Measurements from ENCODE around the gene VTI1A. TPM values are rescaled to one million over a fixed set of nuclear protein-coding genes. Genes with fewer than 3 reads are reported as not detected.

VTI1A gene
- total RNA-seq, 1 experiment from 2014 or later = 61.7 TPM

DNA sequence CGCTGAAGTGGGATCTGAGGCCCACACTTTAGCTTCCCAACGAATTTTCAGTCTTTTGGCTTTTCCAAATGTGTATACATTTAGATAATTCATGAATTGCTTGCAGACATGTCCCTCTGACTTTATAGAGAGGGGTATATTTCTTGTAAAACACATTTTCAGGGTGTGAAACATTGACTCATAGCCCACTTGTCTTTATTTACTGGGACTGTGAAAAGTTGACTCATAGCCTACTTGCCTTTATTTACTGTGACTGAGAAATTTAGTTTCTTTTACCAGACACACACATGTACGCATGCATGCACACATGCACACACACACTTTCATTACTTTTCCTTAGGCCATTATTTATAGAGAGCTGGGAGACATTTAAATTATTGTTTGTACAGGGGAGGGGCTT, 79.1 kb downstream of the VTI1A start:
- Histone ChIP-seq H3K9me2 (replicated peaks; ENCODE audit: insufficient read depth, low read length) (no peaks in the 10 kb centered on the region), H3K36me3 (ENCODE audit: insufficient read depth, low read length) (no peaks in the 10 kb centered on the region), H4K20me1 (ENCODE audit: insufficient read depth, low read depth, low read length) (no peaks in the 10 kb centered on the region), H3K4me3 (ENCODE audit: low read length) (no peak overlapping the region), H2AFZ (ENCODE audit: low read length) (no peak overlapping the region), H3K27me3 (ENCODE audit: low read length) (no peaks in the 10 kb centered on the region), H3K27ac (ENCODE audit: low read length) (no peak overlapping the region), H3K79me2 (ENCODE audit: low read length) (peaks cover 15% of the 10 kb centered on the region), H3K4me1 (ENCODE audit: low read length) (no peaks in the 10 kb centered on the region), H3K4me2 (ENCODE audit: low read depth, low read length, poor library complexity, severe bottlenecking) (no peak overlapping the region), H3K9ac (ENCODE audit: low read length) (no peak overlapping the region), H3K9me3 (ENCODE audit: low read length) (no peaks in the 10 kb centered on the region)
- DNase-seq = no peak

DNA sequence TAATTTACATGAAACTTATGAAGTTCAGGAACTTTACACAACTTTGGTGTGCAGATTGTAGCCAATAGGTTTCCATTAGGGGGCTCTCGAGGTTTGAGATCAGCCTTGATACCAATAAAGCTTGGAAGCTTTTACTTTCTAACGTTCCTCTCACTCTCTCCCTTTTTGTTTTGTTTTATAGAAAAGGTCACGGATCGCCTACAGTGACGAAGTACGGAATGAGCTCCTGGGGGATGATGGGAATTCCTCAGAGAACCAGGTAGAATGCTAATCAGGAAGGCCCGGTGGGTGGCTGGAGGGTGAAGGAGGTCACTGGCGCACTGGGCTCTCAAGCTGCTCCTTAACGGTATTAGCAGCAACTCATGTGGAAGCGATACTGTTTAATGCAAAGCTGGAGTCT, 79.9 kb downstream of the VTI1A start:
- no peak for DNase-seq
- Histone ChIP-seq H3K36me3 (ENCODE audit: insufficient read depth, low read length) (no peaks in the 10 kb centered on the region), H3K79me2 (ENCODE audit: low read length) (peaks cover 15% of the 10 kb centered on the region), H3K4me1 (ENCODE audit: low read length) (peaks cover 7% of the 10 kb centered on the region), H3K4me3 (ENCODE audit: low read length) (no peak overlapping the region), H2AFZ (ENCODE audit: low read length) (no peak overlapping the region), H3K27me3 (ENCODE audit: low read length) (no peaks in the 10 kb centered on the region), H3K9me2 (replicated peaks; ENCODE audit: insufficient read depth, low read length) (no peaks in the 10 kb centered on the region), H3K4me2 (ENCODE audit: low read depth, low read length, poor library complexity, severe bottlenecking) (no peak overlapping the region), H3K27ac (ENCODE audit: low read length) (no peak overlapping the region), H4K20me1 (ENCODE audit: insufficient read depth, low read depth, low read length) (no peaks in the 10 kb centered on the region), H3K9me3 (ENCODE audit: low read length) (no peaks in the 10 kb centered on the region), H3K9ac (ENCODE audit: low read length) (no peak overlapping the region)

DNA sequence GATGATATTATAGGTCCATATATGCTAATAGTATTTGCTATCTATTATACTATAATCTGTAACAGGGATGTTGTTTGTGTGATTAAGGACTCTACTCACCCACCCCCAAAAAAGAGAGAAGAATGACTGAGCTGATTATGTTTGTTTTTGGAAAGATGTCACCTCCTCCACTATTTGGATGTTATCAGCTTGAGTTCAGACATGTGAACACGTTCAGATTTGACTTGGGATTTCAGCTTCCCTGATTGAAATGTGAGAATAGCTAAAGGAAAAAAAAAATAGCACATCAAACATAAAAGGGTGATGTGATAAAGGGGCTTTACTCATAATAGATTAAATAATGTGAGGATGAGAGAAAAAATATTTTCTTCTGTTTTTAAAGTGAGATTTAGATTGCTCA, 81.2 kb downstream of the VTI1A start:
- Histone ChIP-seq H3K36me3 (ENCODE audit: insufficient read depth, low read length) (no peaks in the 10 kb centered on the region), H2AFZ (ENCODE audit: low read length) (no peak overlapping the region), H3K9ac (ENCODE audit: low read length) (no peak overlapping the region), H3K4me2 (ENCODE audit: low read depth, low read length, poor library complexity, severe bottlenecking) (no peak overlapping the region), H3K79me2 (ENCODE audit: low read length) (peaks cover 5% of the 10 kb centered on the region; the same call in 1 of the 2 replicates), H3K9me2 (replicated peaks; ENCODE audit: insufficient read depth, low read length) (no peaks in the 10 kb centered on the region), H3K27me3 (ENCODE audit: low read length) (no peaks in the 10 kb centered on the region), H3K9me3 (ENCODE audit: low read length) (no peaks in the 10 kb centered on the region), H4K20me1 (ENCODE audit: insufficient read depth, low read depth, low read length) (no peaks in the 10 kb centered on the region), H3K4me3 (ENCODE audit: low read length) (no peak overlapping the region), H3K27ac (ENCODE audit: low read length) (no peak overlapping the region), H3K4me1 (ENCODE audit: low read length) (peaks cover 20% of the 10 kb centered on the region)
- no peak for DNase-seq

DNA sequence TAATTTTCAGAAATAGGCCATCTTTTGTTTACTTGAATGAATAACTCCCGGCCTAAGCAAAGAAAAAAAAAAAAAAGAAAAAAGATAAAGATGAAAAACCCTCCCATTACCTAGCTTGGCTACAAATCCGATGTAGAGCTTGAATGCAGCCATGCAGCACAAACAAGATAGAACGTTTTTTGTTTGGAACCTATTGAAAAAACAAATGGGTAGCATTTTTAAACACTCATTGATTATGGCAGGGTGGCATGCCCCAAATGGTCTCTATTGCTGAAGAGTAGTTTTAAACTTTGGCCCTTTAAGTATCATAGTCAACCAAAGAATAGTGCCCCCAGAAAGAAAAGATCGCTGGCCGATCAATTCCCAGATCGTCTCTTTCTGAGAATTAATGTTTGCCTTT, 84.4 kb downstream of the VTI1A start:
- Histone ChIP-seq H3K9ac (ENCODE audit: low read length) (peak overlapping the region; percentile 57), H3K79me2 (ENCODE audit: low read length) (no peaks in the 10 kb centered on the region), H3K36me3 (ENCODE audit: insufficient read depth, low read length) (no peaks in the 10 kb centered on the region), H3K4me2 (ENCODE audit: low read depth, low read length, poor library complexity, severe bottlenecking) (peak overlapping the region; percentile 93), H3K27ac (ENCODE audit: low read length) (peak overlapping the region; percentile 62), H3K4me1 (ENCODE audit: low read length) (peaks cover 46% of the 10 kb centered on the region), H3K9me3 (ENCODE audit: low read length) (no peaks in the 10 kb centered on the region), H2AFZ (ENCODE audit: low read length) (no peak overlapping the region), H3K9me2 (replicated peaks; ENCODE audit: insufficient read depth, low read length) (no peaks in the 10 kb centered on the region), H3K27me3 (ENCODE audit: low read length) (no peaks in the 10 kb centered on the region), H3K4me3 (ENCODE audit: low read length) (peak overlapping the region; percentile 70), H4K20me1 (ENCODE audit: insufficient read depth, low read depth, low read length) (no peaks in the 10 kb centered on the region)
- DNase-seq = no peak

DNA sequence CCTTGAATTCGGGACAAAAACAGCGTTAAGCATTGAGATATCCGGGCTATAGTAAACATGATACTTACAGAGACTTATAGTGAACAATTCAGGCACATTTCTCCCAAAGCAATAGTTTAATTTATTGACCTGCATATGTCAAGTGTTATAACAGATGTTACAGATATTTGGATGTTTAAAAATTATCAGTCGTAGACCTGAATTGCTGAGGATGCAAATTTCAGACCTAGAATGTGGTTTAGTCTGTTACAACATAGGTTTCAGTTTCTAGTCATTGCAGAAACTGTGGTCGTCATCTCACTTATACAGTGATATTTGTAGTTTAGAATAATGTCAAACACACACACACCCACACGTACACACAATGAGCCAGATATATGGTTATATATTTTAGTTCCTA, 85.2 kb downstream of the VTI1A start:
- no peaks in the 10 kb centered on the region for H3K79me2 ChIP-seq (ENCODE audit: low read length)
- no peaks in the 10 kb centered on the region for H3K27me3 ChIP-seq (ENCODE audit: low read length)
- peak overlapping the region; percentile 93 for H3K4me2 ChIP-seq (ENCODE audit: low read depth, low read length, poor library complexity, severe bottlenecking)
- H3K9ac ChIP-seq (ENCODE audit: low read length) = peak overlapping the region; percentile 57
- peak overlapping the region; percentile 70 for H3K4me3 ChIP-seq (ENCODE audit: low read length)
- no peaks in the 10 kb centered on the region for H3K36me3 ChIP-seq (ENCODE audit: insufficient read depth, low read length)
- peaks cover 46% of the 10 kb centered on the region for H3K4me1 ChIP-seq (ENCODE audit: low read length)
- no peaks in the 10 kb centered on the region for H3K9me2 ChIP-seq (replicated peaks; ENCODE audit: insufficient read depth, low read length)
- peak overlapping the region; percentile 62 for H3K27ac ChIP-seq (ENCODE audit: low read length)
- peak; percentile 73 for DNase-seq
- H4K20me1 ChIP-seq (ENCODE audit: insufficient read depth, low read depth, low read length) = no peaks in the 10 kb centered on the region
- H3K9me3 ChIP-seq (ENCODE audit: low read length) = no peaks in the 10 kb centered on the region
- H2AFZ ChIP-seq (ENCODE audit: low read length) = peak overlapping the region; percentile 87

DNA sequence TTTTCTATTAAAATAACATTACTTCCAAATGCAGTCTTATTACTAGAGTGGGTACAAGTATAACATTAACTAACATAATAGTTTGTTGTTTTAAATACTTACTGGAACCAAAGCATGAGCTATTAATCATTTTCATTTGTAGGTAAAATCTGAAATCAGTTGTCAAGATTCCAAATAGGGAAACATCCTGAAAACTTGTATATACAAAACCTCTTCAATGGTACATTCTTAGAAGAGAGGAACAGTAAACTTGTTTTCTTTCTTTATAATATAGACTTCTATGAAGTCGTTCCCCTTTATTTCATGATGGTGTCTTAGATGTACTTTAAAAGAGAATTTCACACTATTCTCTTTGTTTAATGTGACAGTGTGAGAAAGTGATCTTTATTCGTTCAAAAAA, 85.9 kb downstream of the VTI1A start:
- Histone ChIP-seq H4K20me1 (ENCODE audit: insufficient read depth, low read depth, low read length) (no peaks in the 10 kb centered on the region), H3K36me3 (ENCODE audit: insufficient read depth, low read length) (no peaks in the 10 kb centered on the region), H3K4me2 (ENCODE audit: low read depth, low read length, poor library complexity, severe bottlenecking) (peak overlapping the region; percentile 93), H2AFZ (ENCODE audit: low read length) (no peak overlapping the region), H3K9ac (ENCODE audit: low read length) (peak overlapping the region; percentile 57; the same call in 1 of the 2 replicates), H3K79me2 (ENCODE audit: low read length) (no peaks in the 10 kb centered on the region), H3K27ac (ENCODE audit: low read length) (peak overlapping the region; percentile 62), H3K9me3 (ENCODE audit: low read length) (no peaks in the 10 kb centered on the region), H3K27me3 (ENCODE audit: low read length) (no peaks in the 10 kb centered on the region), H3K4me1 (ENCODE audit: low read length) (peaks cover 46% of the 10 kb centered on the region), H3K4me3 (ENCODE audit: low read length) (peak overlapping the region; percentile 70), H3K9me2 (replicated peaks; ENCODE audit: insufficient read depth, low read length) (no peaks in the 10 kb centered on the region)
- no peak for DNase-seq

DNA sequence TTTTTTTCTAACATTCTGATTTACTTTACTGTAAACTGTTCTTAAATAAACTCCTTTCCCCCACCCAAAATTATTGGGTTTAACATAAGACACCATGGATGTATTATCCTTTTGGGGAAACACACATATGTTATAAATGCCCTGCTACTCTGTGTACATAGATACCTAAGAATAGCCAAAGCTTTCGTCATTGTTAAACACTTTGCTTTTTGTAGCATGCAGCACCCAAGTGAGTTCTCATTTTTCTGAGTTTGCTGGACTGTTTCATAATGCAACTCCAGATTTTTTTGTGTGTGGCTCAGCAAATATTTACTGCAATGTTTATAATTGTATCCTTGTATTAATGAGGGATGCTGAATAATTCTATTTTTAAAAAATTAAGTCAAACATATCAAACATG, 86.9 kb downstream of the VTI1A start:
- no peak for DNase-seq
- Histone ChIP-seq H3K27ac (ENCODE audit: low read length) (peak overlapping the region; percentile 27; the same call in 1 of the 2 replicates), H3K9ac (ENCODE audit: low read length) (no peak overlapping the region), H3K27me3 (ENCODE audit: low read length) (no peaks in the 10 kb centered on the region), H4K20me1 (ENCODE audit: insufficient read depth, low read depth, low read length) (no peaks in the 10 kb centered on the region), H3K4me3 (ENCODE audit: low read length) (no peak overlapping the region), H3K9me2 (replicated peaks; ENCODE audit: insufficient read depth, low read length) (no peaks in the 10 kb centered on the region), H3K4me2 (ENCODE audit: low read depth, low read length, poor library complexity, severe bottlenecking) (peak overlapping the region; percentile 93), H2AFZ (ENCODE audit: low read length) (no peak overlapping the region), H3K4me1 (ENCODE audit: low read length) (peaks cover 46% of the 10 kb centered on the region), H3K36me3 (ENCODE audit: insufficient read depth, low read length) (no peaks in the 10 kb centered on the region), H3K9me3 (ENCODE audit: low read length) (no peaks in the 10 kb centered on the region), H3K79me2 (ENCODE audit: low read length) (no peaks in the 10 kb centered on the region)

DNA sequence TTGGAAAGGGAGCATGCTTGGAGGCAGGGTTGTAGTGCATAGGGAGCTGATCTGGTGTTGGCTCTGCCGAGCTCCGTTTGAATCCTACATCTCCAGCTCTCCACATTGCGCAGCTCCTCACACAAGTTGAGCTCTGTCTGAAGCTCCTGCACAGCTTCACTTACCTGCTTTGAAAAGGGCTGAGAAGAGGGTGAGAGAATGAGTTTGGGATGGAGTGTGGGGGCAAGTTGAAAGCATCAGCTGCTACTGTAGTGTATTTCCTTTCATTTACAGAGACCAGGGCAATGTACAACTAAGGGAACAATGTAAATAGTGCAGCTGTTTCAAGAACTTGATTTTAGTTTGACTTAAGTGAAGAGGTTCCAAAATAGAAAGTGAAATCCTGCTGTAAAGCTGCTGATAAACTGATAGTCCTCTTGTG, 88.5 kb downstream of the VTI1A start:
- no peaks in the 10 kb centered on the region for H3K9me3 ChIP-seq (ENCODE audit: low read length)
- no peaks in the 10 kb centered on the region for H3K27me3 ChIP-seq (ENCODE audit: low read length)
- H3K27ac ChIP-seq (ENCODE audit: low read length) = peak overlapping the region; percentile 21
- peak overlapping the region; percentile 31 for H3K4me2 ChIP-seq (ENCODE audit: low read depth, low read length, poor library complexity, severe bottlenecking)
- no peaks in the 10 kb centered on the region for H3K79me2 ChIP-seq (ENCODE audit: low read length)
- no peak overlapping the region for H2AFZ ChIP-seq (ENCODE audit: low read length)
- no peak overlapping the region for H3K4me3 ChIP-seq (ENCODE audit: low read length)
- peaks cover 47% of the 10 kb centered on the region for H3K4me1 ChIP-seq (ENCODE audit: low read length)
- no peaks in the 10 kb centered on the region for H3K9me2 ChIP-seq (replicated peaks; ENCODE audit: insufficient read depth, low read length)
- no peaks in the 10 kb centered on the region for H3K36me3 ChIP-seq (ENCODE audit: insufficient read depth, low read length)
- H3K9ac ChIP-seq (ENCODE audit: low read length) = peak overlapping the region; percentile 10; the same call in 1 of the 2 replicates
- H4K20me1 ChIP-seq (ENCODE audit: insufficient read depth, low read depth, low read length) = no peaks in the 10 kb centered on the region
- no peak for DNase-seq

DNA sequence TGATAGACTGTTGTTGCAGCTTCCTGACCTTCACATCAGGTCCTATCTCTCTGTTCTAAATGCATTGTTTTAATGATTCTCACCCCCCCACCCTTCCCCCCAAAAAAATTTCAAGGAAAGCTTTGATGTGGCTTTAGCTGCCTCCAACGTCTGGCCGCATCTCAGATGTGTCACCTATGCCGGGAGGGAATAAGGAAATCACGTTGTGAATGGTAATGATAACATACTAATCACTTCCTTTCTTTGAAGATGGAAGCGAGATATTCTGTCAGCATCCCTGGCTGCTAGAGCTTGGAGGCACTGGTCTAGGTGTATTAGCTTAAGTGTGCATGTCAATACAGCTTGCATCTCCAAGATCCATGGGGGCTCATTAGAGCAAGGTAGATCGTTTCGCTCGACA, 89.6 kb downstream of the VTI1A start:
- Histone ChIP-seq H3K79me2 (ENCODE audit: low read length) (no peaks in the 10 kb centered on the region), H3K27me3 (ENCODE audit: low read length) (no peaks in the 10 kb centered on the region), H3K36me3 (ENCODE audit: insufficient read depth, low read length) (no peaks in the 10 kb centered on the region), H2AFZ (ENCODE audit: low read length) (no peak overlapping the region), H3K4me1 (ENCODE audit: low read length) (peaks cover 49% of the 10 kb centered on the region), H4K20me1 (ENCODE audit: insufficient read depth, low read depth, low read length) (no peaks in the 10 kb centered on the region), H3K9me3 (ENCODE audit: low read length) (no peaks in the 10 kb centered on the region), H3K4me2 (ENCODE audit: low read depth, low read length, poor library complexity, severe bottlenecking) (no peak overlapping the region), H3K9ac (ENCODE audit: low read length) (no peak overlapping the region), H3K27ac (ENCODE audit: low read length) (no peak overlapping the region), H3K9me2 (replicated peaks; ENCODE audit: insufficient read depth, low read length) (no peaks in the 10 kb centered on the region), H3K4me3 (ENCODE audit: low read length) (no peak overlapping the region)
- no peak for DNase-seq
